Measurements from ENCODE around the gene TXNDC8. TPM values are rescaled to one million over a fixed set of nuclear protein-coding genes. Genes with fewer than 3 reads are reported as not detected.

TXNDC8 gene
- total RNA-seq, 1 experiment from 2014 or later = not detected

GRCh38 chr9:110351009-110351467, 13.4 kb upstream of the TXNDC8 start:
- ChIA-PET POLR2A (no interaction called here), CTCF (interaction anchor here (1.0 kb wide), 1 partner anchor 10 kb away, joined by 6 read pairs; no protein-coding TSS in a partner anchor), RAD21 (ENCODE audit: low non-redundant PET in 1 of 2, low total read pairs in 2 of 2, uncharacterized antibody in 2 of 2, unreplicated experiment in 2 of 2) (no interaction called here)
- H3K9me2 ChIP-seq (ENCODE audit: insufficient read depth) = no peaks in the 10 kb centered on the region
- H3K36me3 ChIP-seq (ENCODE audit: control insufficient read depth in 1 of 2, insufficient read depth in 2 of 2, low read length in 2 of 2) = no peaks in the 10 kb centered on the region
- H3K79me2 ChIP-seq (ENCODE audit: insufficient read depth, low read length) = no peaks in the 10 kb centered on the region
- H3K9ac ChIP-seq (ENCODE audit: low read length) = no peak overlapping the region
- no peak overlapping the region for H3K4me3 ChIP-seq (replicated peaks in 1 of 2; ENCODE audit: low read depth in 1 of 2, low read length in 2 of 2)
- intact Hi-C loops (cut with micrococcal nuclease) = no loop called here
- H3K27ac ChIP-seq (ENCODE audit: low read depth, low read length) = no peak overlapping the region
- H3K9me3 ChIP-seq (ENCODE audit: control insufficient read depth in 1 of 2, insufficient read depth in 1 of 2, low read depth in 1 of 2, low read length in 2 of 2) = no peaks in the 10 kb centered on the region
- peak overlapping the region; percentile 28 for H2AFZ ChIP-seq (ENCODE audit: low read depth, low read length, poor library complexity, severe bottlenecking)
- H3K4me2 ChIP-seq (ENCODE audit: low read length) = peak overlapping the region; percentile 46
- no TSS peak for BruUV-seq (replicated peaks)
- ATAC-seq (peak; percentile 78), DNase-seq (ENCODE audit: low read depth, low spot score) (peak; percentile 51)
- H4K20me1 ChIP-seq (ENCODE audit: insufficient read depth) = no peaks in the 10 kb centered on the region
- H3K27me3 ChIP-seq (ENCODE audit: insufficient read depth, low read length) = no peaks in the 10 kb centered on the region
- TF ChIP-seq RAD21 (IDR thresholded peaks at IDR 0.05; ENCODE audit: low read depth) (no peak; the same call in 1 of the 2 replicates), REST (IDR thresholded peaks at IDR 0.05; ENCODE audit: low read depth) (no peak), POLR2A (IDR thresholded peaks at IDR 0.05; ENCODE audit: borderline replicate concordance, extremely low read depth, insufficient read depth, insufficient read length) (no peak), YY1 (IDR thresholded peaks at IDR 0.05; ENCODE audit: extremely low read depth, insufficient replicate concordance, low read depth, low read length) (no peak), FOSL1 (IDR thresholded peaks at IDR 0.05; ENCODE audit: low read depth) (peak; percentile 70), SIN3A (IDR thresholded peaks at IDR 0.05; ENCODE audit: low read depth) (no peak), ZFX (IDR thresholded peaks at IDR 0.05) (no peak), ZBTB33 (IDR thresholded peaks at IDR 0.05; ENCODE audit: extremely low read depth, insufficient replicate concordance, low read length) (no peak), ATF3 (IDR thresholded peaks at IDR 0.05) (no peak), SRF (IDR thresholded peaks at IDR 0.05; ENCODE audit: low read depth) (0 out of 2 replicates have a peak, but pooled peaks have one; percentile 30), POLR2AphosphoS5 (IDR thresholded peaks at IDR 0.05; ENCODE audit: low read depth, low read length) (no peak), EGR1 (IDR thresholded peaks at IDR 0.05; ENCODE audit: low read depth) (no peak), EZH2phosphoT487 (IDR thresholded peaks at IDR 0.05; ENCODE audit: borderline replicate concordance) (no peak), ZNF274 (IDR thresholded peaks at IDR 0.05; ENCODE audit: low read depth, low read length) (no peak), JUND (IDR thresholded peaks at IDR 0.05) (peak; percentile 67), ELF1 (IDR thresholded peaks at IDR 0.05; ENCODE audit: borderline replicate concordance, low read depth) (no peak), SP1 (IDR thresholded peaks at IDR 0.05; ENCODE audit: low read depth) (peak; percentile 69), CTCF (IDR thresholded peaks at IDR 0.05 in 2 of 3, conservative IDR thresholded peaks at IDR 0.05 in 1 of 3; ENCODE audit: borderline replicate concordance in 1 of 3, insufficient read depth in 1 of 3, low read depth in 2 of 3, low read length in 2 of 3) (no peak), CEBPB (IDR thresholded peaks at IDR 0.05; ENCODE audit: low read depth) (peak; percentile 29; the same call in 1 of the 2 replicates), TCF7L2 (IDR thresholded peaks at IDR 0.05; ENCODE audit: borderline replicate concordance, extremely low read depth, insufficient read depth, insufficient read length) (no peak), CBX3 (IDR thresholded peaks at IDR 0.05; ENCODE audit: low read depth) (no peak; the same call in 1 of the 2 replicates)
- H3K4me1 ChIP-seq (ENCODE audit: control insufficient read depth in 1 of 2, insufficient read depth in 2 of 2, low read length in 2 of 2) = peaks cover 8 to 13% of the 10 kb centered on the region in 2 experiments

All from HCT116 (cell line).